Endothelial cell of umbilical vein (primary cell): Measurements from ENCODE around the gene ATP2B2.

Source experiments
- CTCF ChIP-seq, 2 donors: IDR thresholded peaks; 1 replicate in 1 of 2; 2 replicates in 1 of 2; pipeline ENCODE4 v1.5.1; 2011; ENCODE audit warnings: low read length in 2 of 2, mild to moderate bottlenecking in 2 of 2, moderate library complexity in 2 of 2, control low read depth in 1 of 2, inconsistent platforms in 1 of 2, low read depth in 1 of 2; ENCODE audit not compliant: insufficient read depth in 1 of 2; ENCODE audit errors: extremely low read depth in 1 of 2
- POLR2A ChIP-seq: IDR thresholded peaks from 2 replicates; pipeline ENCODE4 v1.6.1; 2012; ENCODE audit warnings: low read depth, mild to moderate bottlenecking, control low read depth, low read length

DNA sequence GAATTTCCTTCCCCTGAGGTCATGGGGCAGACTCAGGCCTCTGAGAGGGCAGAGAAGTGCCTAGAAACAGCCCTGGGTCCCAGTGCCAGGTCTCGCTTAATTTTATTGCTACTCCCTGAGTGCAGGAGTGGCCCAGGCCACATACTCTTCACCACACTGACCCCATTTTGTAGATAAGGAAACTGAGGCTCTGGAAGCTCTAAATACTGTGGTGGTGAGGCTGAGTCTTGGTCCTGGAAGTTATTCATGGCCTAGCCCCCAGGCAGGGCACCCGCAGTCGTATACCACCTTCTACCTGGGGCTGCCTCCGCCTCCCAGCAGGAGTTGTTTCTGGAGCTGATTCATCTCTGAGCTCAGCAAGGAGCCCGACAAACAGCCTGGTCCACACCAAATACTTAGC is 9.8 kb downstream of the ATP2B2 start:
- no peak for TF ChIP-seq POLR2A
- TF ChIP-seq CTCF (IDR thresholded peaks at IDR 0.05; ENCODE audit: extremely low read depth in 1 of 2, insufficient read depth in 1 of 2, low read depth in 1 of 2, low read length in 2 of 2), result no peak
